Activated CD8-positive, alpha-beta memory T cell treated with anti-CD3 and anti-CD28 coated beads for 48 hours (primary cell): ENCODE data around the gene TNNI2.

Experiments used
- DNase-seq, 3 experiments: peaks; one replicate each; pipeline ENCODE4 v3.0.0-alpha.2; 2020; ENCODE audit warnings: low read depth in 2 of 3, low spot score in 2 of 3

The TNNI2 gene

DNA sequence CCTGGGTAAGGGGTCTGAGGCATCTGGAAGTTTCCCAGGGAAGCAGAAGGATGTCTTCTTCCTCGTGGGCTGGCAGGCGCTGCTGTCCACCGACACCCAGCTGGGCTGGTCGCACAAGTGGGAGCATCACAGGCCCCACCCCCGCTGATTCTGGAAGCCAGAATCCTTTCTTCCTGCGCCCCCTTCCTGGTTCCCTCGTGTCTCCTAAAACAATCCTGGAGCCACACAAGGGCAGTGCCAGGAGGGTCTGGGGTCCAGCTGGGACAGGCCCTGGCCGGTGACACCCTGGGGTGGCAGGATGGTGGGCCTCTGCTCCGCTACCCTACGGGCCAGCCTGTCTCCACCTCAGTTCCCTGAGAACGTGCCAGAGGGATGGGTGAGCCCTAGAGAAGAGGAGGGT, 18.3 kb downstream of the TNNI2 start:
- no peak for DNase-seq

DNA sequence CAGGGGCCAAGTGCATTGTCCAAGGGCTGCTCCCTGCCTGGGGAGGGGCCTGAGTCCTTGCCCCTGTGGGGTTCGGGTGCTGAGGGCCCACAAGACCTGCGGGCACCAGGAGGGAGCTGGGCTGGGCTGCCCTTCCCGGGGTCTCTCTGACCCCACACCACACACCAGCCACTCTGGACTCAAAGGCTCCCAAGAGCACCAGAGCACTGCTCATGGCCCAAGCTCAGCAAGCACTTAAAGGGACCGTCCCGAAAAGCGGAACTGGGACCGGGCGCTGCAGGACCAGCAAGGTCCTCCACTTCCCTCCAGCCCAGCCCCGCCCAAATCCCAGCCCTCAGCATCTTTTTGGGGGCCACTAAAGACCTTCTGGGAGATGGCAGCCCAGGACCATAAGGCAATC, 19.4 kb downstream of the TNNI2 start:
- DNase-seq, result no peak

DNA sequence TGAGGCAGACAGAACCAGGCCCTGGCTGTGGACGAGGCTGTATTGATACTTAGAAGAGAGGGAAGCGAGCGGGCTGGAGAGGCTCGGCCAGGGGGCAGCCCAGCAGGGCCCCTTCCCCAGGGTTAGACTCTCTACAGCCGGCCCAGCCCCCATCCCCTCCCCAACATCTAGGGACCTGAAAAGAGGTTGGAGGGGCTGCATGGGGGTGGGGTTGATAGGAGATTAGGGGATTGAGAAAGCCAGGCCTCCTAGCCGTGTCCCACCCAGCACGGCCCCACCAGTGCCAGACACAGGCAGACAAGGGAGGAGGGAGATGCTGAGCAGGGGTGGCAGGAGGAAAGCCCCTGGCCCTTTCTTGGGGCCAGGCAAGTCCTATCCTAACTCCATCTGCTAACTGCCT, 19.8 kb downstream of the TNNI2 start:
- DNase-seq, result no peak

DNA sequence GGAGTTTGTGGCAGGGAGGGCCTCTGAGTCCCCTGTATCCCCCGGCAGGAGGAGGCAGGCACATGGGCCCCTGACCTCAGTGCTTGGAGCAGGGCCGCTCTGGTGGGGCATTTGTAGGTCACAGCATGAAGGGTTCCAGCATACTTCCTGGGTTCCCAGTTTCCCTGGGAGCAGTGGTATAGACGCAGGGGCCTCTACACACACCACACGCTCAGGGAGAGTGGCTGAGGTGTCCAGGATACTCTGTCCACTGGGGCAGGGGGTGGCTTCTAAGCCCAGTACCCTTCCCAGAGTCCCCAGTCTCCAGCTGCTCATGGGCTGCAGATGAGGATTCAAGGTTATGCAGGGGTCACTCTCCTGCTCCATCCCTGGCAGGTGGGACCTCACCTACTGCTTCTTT, 20.2 kb downstream of the TNNI2 start:
- no peak for DNase-seq

DNA sequence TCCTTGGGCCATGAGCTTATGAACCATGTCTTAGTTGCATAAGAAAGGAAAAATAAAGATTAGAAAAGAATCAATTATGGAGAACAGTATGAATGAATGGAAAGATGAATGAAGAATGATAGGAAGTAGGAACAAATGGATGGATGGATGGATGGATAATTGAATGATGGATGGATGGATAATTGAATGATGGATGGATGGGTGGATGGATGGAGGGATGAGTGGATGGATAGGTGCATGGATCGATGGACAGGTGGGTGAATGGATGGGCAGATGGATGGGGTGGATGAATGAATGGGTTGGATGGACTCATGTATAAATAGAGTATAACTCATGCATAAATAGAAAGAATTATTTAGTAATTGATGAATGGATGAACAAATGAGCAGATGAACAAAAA, 21.3 kb downstream of the TNNI2 start:
- DNase-seq, result no peak

DNA sequence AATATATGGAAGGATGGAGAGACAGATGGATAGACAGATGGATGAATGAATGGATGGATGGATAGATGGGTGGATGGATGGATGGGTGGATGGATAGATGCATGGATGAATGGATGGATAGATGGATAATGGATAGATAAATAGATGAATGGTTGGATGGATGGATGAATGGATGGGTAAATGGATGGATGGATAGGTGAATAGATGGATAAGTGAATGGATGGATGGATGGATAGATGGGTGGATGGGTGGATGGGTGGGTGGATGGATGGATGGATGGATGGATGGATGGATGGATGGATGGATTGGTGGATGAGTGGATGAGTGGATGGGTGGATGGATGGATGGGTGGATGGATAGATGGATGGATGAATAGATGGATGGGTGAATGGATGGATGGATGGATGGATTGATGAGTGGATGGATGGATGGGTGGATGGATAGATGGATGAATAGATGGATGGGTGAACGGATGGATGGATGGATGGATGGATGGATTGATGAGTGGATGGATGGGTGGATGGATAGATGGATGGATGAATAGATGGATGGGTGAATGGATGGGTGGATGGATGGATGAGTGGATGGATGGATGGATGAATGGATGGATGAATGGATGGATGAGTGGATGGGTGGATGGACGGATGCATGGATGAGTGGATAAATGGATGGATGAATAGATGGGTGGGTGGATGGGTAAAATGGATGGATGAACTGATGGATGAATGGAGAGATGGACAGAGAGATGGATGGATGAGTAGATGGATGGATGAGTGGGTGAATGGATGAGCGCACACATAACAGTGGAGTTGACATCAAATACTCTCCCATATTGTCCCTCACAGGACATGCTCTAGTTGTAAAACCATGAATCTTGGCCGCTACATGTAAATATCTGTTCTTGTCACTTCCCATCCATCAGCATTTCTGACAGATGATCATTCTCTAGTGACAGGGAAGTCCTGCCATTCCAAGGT, 22.9 kb downstream of the TNNI2 start:
- DNase-seq, result no peak

DNA sequence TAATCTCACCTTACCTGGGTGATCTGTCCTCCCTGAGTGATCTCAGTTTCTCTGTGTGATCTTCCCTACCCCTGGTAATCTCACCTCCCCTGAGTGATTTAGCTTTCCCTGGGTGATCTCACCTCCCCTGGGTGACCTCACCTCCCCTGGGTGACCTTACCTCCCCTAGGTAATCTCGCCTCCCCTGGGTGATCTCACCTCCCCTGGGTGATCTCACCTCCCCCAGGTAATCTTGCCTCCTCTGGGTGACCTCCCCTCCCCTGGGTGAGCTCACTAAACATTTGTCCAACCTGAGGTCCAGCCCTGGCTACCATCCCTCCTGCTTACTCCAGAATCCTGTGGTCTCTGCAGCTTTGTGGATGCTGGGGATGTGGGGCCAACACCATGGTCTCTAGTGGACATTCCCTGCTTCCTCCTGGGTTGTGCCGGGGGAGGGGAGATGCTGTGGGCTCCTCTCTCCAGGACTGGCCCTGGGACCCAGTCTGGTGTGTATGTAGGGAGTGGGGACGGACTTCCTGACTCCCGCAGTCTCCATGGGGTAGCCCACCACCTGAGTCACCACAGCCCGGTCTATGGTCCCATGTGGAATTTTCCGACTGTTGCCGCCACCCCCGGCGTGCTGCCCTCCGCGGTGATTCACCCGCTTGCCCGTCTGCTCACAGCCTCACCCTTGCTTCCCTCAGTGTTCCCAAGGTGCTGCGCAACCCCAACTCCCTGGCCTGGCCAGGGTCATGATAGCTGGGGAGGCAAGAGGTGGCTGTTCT, 24.0 kb downstream of the TNNI2 start:
- no peak for DNase-seq

DNA sequence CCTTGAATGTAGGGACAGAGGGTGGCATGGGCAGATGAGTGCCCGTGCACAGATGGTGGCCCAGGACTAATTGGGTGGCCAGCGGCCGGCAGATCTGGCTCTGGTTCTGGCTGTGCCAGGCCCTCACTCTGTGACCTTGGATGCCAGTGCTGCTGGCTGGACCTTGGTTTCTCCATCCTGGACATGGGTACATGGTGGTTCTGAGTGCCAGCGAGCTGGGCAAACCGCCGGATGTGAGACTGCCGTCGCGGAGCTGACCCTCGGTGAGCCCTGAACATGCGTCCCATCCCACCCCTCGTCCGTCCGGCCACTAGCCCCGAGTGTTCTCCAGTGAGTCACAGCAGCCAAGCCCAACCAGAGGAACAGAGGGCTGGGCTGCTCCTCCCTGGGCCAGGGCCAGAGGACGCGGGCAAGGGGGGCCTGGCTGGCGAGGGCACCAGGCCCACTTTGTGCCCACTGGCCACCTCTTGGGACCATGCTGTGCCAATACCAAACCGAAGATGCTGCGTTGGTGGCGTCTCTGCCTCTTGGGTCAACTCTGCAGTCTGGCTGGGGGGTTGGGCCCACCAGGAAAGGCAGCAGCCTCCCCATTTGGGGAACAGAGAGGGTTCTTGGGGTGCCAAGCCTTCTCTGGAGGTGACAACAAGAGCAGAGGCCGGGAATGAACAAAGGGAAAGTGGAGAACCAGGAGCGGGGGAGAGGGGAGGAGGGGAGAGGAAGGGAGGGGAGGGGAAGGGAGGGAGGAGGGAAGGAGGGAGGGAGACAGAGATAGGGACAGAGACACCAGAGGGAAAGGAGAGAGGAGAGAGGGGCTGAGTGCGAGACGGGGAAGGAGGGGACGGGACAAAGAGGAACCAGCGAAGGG, 24.8 kb downstream of the TNNI2 start:
- no peak for DNase-seq

DNA sequence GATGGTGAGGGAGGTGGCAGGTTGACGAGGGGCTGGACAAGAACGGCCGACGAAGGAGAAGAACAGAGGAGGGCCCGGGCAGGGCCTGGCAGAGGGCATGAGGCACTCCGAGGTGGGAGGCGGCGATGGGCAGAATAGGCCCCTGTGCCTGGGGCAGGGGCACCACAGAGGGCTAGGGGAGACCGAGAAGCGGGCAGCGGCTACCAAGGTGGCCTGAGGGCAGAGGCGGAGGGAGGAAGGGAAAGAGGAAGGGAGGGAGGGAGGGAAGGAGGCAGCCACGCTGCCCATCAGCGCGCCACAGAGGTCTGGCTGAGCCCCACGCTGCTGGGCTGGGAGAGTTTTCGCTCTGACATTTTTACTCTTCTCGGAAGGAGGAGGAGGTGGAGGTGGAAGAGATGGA, 25.4 kb downstream of the TNNI2 start:
- no peak for DNase-seq

DNA sequence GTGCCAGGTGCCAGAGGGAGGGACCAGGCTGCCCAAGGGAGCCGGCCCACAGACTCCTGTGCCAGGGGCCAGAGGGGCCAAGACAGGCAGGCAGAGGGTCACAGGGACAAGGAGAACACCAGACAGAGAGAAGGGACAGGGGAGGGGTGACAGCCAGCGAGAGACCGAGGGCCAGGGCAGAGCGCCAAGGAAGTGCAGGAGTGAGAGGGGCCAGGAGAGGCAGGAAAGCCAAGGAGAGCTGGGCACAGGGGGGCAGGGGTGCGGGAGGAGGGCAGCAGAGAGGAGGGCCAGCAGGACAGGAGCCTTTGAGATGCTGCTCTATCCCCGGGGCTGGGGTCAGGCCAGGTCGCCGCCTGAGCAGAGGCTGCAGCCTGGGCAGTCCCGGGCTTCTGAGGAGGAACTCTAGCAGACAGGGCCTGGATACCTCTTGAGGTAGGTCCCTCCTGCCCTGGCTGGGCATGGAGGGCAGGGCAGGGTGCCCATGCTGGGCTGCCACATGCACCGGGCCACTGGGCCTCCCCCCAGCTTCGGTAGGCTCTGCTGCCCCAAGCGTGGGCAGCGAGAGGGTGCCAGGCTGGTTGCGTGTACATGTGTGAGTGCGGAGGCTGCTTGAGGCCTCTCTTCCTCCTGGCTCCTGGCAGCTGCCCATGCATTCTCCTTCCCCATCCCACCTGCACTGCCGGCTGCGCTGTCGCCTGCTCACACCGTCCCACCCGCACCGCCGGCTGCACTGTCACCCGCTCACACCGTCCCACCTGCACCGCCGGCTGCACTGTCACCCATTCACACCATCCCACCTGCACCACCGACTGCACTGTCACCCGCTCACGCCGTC, 26.3 kb downstream of the TNNI2 start:
- DNase-seq, result no peak

DNA sequence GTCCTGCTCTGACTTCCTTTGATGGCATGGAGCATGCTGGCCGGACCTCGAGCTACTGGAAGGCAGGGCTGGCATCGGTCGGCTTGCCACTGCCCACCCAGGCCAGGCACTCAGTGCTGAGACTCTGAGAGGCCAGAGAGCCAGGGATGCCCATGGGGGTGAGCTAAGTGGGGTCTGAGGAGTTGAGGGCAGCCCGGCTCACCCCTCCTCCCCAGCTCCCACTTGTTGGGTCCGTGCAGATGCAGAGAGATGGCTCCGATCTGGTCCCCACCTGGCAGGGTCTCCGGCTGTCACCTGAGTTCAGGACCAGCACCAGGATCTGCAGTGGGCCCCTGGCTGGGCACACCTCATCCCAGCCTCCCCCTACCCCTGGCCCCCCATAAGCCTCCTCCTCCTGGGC, 27.4 kb downstream of the TNNI2 start:
- DNase-seq, result no peak

DNA sequence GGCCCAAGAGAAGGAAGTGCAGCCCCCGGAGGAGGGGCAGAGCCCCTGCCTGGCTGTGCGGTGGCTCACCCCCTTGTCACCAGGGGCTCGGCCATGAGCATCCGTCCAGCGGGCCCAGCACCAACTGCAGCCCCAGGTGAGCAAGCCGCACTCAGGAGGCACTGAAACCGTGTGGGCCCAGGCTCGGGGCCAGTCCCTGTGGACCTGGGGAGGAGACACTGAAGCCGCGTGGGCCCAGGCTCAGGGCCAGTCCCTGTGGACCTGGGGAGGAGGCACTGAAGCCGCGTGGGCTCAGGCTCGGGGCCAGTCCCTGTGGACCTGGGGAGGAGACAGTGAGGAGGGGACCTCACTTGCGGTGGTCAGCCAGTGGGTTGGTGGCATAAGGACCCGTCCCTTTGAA, 28.0 kb downstream of the TNNI2 start:
- DNase-seq, result no peak

DNA sequence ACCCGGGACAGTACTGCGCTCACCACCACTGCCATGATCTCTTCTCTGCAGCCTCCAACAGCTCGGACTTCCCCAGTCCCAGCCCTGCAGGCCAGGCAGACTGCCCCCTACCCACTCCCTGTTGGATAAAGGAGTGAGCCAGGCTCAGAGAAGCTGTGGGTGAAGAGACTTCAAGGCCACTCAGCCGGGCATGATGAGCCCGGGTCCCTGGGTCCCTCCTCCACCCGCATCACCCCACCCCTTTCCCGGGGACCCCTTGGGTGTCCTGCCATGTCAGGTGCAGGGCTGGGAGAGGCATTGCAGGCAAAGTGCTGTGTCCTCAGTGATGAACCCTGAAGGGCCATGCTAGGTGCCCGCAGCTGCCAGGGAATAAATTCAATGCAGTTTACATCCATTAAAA, 28.6 kb downstream of the TNNI2 start:
- DNase-seq, result no peak

DNA sequence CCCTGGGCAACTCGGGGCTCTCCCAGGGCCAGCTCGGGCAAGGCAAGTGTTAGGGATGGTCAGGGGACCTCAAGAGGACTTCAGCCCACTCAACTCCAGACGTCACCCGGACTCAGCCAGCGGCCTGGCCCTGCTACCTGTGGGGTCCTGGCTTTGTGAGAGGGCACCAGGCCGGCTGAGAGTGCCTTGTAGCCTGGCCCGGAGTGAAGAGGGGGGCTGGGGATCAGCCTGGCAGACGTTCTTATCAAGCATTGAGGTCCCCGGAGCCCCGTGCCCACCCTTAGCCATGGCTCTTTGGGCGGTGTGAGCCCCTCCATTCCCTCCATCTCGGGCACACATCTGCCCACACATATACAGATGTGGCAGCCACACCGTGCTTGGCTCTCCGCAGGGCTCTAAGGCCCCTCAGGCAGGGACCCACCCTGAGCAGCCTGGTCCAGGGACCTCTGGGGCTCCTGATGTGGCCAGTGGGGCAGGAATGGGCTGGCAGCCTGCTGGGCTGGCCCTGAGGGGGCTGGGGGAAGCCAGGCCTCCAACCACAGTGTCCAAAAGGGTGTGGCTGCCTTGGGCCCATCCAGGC, 29.4 kb downstream of the TNNI2 start:
- no peak for DNase-seq

DNA sequence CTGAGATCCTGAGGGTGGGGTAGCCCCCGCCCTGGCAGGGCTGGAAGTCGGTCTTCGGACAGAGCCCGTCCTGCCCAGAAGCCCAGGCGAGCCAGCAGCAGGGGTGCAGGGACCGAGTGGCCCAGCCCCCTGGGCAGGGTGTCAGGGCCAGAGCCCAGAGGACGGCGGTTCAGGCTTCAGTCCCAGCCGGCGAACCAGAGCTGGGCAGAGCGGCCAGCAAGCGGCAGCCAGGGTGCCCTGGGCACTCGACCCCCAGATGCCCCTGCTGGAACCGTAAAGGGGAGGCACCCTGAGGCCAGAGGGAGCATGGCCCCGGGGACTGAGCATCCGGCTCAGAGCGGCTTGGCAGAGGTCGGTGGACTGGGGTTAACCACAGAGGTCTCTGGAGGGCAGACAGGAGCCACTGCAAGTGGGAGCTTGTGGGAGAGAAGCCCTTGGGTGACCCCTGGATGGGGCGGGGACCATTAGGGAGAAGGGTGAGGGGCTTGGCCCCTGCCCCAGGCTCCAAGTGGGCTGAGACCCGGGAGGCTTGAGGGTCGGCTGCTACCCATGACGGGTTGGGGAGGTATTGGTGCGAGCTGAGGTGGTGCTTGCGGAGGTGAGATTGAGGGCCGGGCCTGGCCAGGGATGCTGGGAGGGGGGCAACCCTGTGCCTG, 30.0 kb downstream of the TNNI2 start:
- DNase-seq, result no peak

DNA sequence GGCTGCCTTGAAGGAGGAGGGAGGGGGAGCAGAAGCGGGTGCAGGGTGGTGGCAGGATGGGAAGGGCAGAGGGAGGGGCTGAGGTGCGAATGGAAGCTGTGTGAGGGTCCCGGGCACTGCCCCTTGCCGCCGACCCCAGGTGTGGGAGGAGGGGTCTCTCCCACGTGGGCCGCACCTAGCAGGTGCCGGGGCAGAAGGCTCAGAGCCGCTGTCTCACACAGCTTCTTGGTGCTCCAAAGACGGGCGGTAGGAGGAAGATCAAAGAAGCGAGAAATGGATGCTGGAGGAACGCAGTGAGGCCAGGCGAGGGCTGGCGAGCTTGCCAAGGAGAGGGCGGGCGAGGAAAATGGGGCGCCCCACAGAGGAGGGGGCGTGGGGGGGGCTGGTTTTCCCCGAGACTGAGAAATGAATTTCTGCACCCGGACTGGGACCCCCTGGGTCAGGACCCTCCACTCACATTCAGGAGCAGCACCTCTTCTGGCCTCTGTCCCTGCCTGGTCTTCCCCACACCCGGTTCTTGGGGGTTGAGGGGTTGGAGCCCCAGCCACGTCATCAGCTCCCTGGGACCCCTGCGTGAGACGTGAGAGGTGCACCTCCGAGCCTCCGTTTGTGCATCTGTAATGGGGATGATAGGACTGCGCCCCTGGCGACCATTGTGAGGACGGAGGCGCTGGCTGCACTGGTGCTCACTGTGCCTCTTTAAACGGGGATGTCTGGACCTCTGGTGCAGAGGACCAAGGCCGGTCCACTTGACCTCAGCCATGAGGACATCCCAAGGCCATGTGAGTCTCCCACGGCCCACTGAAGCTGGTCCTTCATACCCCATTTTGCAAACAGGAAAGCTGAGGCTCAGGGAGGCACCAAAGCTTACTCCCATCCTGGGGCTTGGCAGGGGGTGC, 30.9 kb downstream of the TNNI2 start:
- DNase-seq, result no peak

DNA sequence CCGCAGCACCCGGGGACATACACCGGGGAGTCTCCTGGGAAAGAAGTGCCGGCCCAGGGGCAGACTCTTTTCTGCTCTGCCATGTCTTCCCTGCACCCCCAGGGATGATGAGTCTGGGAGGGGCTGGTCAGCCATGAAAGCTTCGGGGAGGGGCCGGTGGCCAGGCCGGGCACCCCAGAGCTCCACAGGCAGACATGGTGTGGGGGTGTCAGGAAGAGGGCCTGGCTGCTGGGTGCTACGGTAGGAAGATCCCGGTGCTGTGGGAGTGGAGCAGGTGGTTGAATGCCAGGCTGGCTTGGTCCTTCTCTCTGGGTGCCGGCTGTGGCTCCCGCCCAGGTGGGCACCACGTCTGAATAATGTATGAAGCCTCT, 31.5 kb downstream of the TNNI2 start:
- DNase-seq, result no peak

DNA sequence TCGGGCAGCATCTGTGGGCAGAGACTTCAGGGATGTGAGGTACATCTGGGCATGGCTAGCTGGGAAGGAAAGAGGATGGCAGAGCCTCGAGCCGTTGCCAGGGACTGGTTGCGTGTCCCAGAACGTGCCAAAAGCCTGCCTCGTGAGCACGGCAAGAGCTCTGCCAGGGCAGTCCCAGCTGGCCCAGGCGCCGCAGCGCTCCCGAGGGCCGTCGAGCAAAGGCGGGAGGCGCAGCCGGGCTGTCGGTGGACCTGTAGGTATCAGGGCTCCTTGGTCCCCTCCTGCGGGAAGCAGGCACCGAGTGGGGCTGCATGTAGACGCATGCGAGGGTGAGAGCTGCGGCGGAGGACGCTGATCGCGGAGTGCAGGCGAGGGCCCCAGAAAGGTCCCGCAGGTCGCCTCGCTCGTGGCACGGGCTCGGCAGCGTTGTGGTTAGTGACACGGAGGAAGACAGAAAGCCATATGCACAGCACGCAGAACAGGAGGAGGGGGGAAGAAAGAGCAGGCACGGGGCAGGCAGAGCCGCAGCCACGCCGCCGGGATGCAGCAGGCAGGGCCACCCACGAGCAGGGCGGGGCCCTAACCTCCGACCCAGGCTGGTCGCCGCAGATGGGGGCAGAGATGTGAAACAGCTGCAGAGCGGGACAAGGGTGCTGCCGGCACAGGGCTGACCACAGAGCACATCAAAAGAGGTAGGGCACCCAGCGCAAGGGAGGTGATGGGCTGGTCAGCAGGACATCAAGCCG, 32.1 kb downstream of the TNNI2 start:
- DNase-seq, result no peak
